IMR-90 (cell line): Measurements from ENCODE around the gene SCYL3. TPM values are rescaled to one million over a fixed set of nuclear protein-coding genes. Genes with fewer than 3 reads are reported as not detected.

Source experiments
- ATAC-seq: fragments of 200-7000 bp; cut with Tn5 transposase; 2 replicates; pipeline ENCODE4 v1.9.1; 2020; ENCODE audit warnings: low read depth, mild to moderate bottlenecking, moderate library complexity
- BruUV-seq: library from RNA; stranded (reverse); fragments of 400-500 nt; replicated peaks from 2 replicates; lab custom pipeline; 2021; lab: Mats Ljungman, UMichigan
- CTCF ChIA-PET: fragments of 300-600 bp; formaldehyde crosslinking; extraction: SDS; loops from one replicate; lab custom pipeline; 2021; ENCODE audit warnings: antibody characterized with exemption; lab: Yijun Ruan, JAX
- POLR2A ChIA-PET: fragments of 300-600 bp; sonication (Branson Sonifier 250); formaldehyde crosslinking; loops from one replicate; lab custom pipeline; 2022; ENCODE audit warnings: antibody characterized with exemption; ENCODE audit not compliant: unreplicated experiment; lab: Charles Lee
- DNase-seq: peaks from one replicate; pipeline ENCODE4 v3.0.0; 2013
- H2AFZ ChIP-seq: replicated peaks from 2 replicates; pipeline ENCODE3; 2013; ENCODE audit warnings: low read length, mild to moderate bottlenecking; ENCODE audit not compliant: poor library complexity
- H2AK5ac ChIP-seq: 2 replicates; pipeline ENCODE4 v1.6.1; 2013; ENCODE audit warnings: low read depth, low read length, inconsistent platforms
- H2AK9ac ChIP-seq: replicated peaks from 2 replicates; pipeline ENCODE3; 2013; ENCODE audit warnings: mild to moderate bottlenecking, low read depth, low read length, moderate library complexity; ENCODE audit not compliant: poor library complexity
- H2BK120ac ChIP-seq: 2 replicates; pipeline ENCODE4 v1.6.1; 2013; ENCODE audit warnings: low read depth, low read length, inconsistent platforms
- H2BK15ac ChIP-seq: 3 replicates; pipeline ENCODE4 v1.6.1; 2013; ENCODE audit warnings: low read depth, low read length, inconsistent platforms
- H2BK20ac ChIP-seq: 2 replicates; pipeline ENCODE4 v1.6.1; 2013; ENCODE audit warnings: low read depth, mild to moderate bottlenecking, inconsistent platforms, low read length, moderate library complexity
- H2BK5ac ChIP-seq: 2 replicates; pipeline ENCODE4 v1.6.1; 2013; ENCODE audit warnings: mild to moderate bottlenecking, low read depth, low read length, inconsistent platforms; ENCODE audit not compliant: poor library complexity, severe bottlenecking
- H3K14ac ChIP-seq: replicated peaks from 2 replicates; pipeline ENCODE4 v1.6.1; 2013; ENCODE audit warnings: low read depth, low read length, inconsistent platforms
- H3K18ac ChIP-seq: 2 replicates; pipeline ENCODE4 v1.6.1; 2013; ENCODE audit warnings: low read depth, low read length, control low read depth
- H3K23ac ChIP-seq: 2 replicates; pipeline ENCODE4 v1.6.1; 2013; ENCODE audit warnings: low read depth, low read length, inconsistent platforms
- H3K27ac ChIP-seq: 2 replicates; pipeline ENCODE4 v1.5.1; 2013; ENCODE audit warnings: mild to moderate bottlenecking, control low read depth, low read length; ENCODE audit not compliant: insufficient read depth
- H3K27me3 ChIP-seq: 2 replicates; pipeline ENCODE4 v1.6.1; 2013; ENCODE audit warnings: low read length; ENCODE audit not compliant: control insufficient read depth, insufficient read depth
- H3K36me3 ChIP-seq: 2 replicates; pipeline ENCODE4 v1.6.1; 2013; ENCODE audit warnings: low read length, mixed read lengths; ENCODE audit not compliant: control insufficient read depth, insufficient read depth
- H3K4ac ChIP-seq: 2 replicates; pipeline ENCODE4 v1.6.1; 2013; ENCODE audit warnings: low read depth, low read length, inconsistent platforms
- H3K4me1 ChIP-seq: 2 replicates; pipeline ENCODE4 v1.6.1; 2013; ENCODE audit warnings: low read length, mixed read lengths; ENCODE audit not compliant: control insufficient read depth, insufficient read depth
- H3K4me2 ChIP-seq: 2 replicates; pipeline ENCODE4 v1.6.1; 2013; ENCODE audit warnings: low read depth, mild to moderate bottlenecking, control low read depth, low read length, moderate library complexity
- H3K4me3 ChIP-seq: 2 replicates; pipeline ENCODE4 v1.5.1; 2013; ENCODE audit warnings: low read depth, mild to moderate bottlenecking, control low read depth, low read length, moderate library complexity; ENCODE audit not compliant: insufficient read depth
- H3K56ac ChIP-seq: 2 replicates; pipeline ENCODE4 v1.6.1; 2013; ENCODE audit warnings: low read length, inconsistent platforms; ENCODE audit not compliant: insufficient read depth; ENCODE audit errors: extremely low read depth
- H3K79me1 ChIP-seq, 2 experiments: 2 replicates each; pipeline ENCODE4 v1.6.1; 2013; ENCODE audit warnings: low read length in 2 of 2, inconsistent platforms in 1 of 2, low read depth in 1 of 2
- H3K9ac ChIP-seq: 2 replicates; pipeline ENCODE4 v1.6.1; 2013; ENCODE audit warnings: low read depth, low read length, control low read depth
- H3K9me1 ChIP-seq: 2 replicates; pipeline ENCODE4 v1.6.1; 2013; ENCODE audit warnings: low read length, inconsistent platforms; ENCODE audit not compliant: insufficient read depth
- H3K9me3 ChIP-seq: 2 replicates; pipeline ENCODE4 v1.6.1; 2013; ENCODE audit warnings: low read length; ENCODE audit not compliant: control insufficient read depth, insufficient read depth
- H4K20me1 ChIP-seq: 2 replicates; pipeline ENCODE4 v1.6.1; 2013; ENCODE audit warnings: low read length, inconsistent platforms; ENCODE audit not compliant: insufficient read depth
- H4K5ac ChIP-seq: 2 replicates; pipeline ENCODE4 v1.6.1; 2013; ENCODE audit warnings: mild to moderate bottlenecking, low read depth, low read length, control low read depth
- H4K8ac ChIP-seq, 2 experiments: 2 replicates each; pipeline ENCODE4 v1.6.1; 2013; ENCODE audit warnings: low read depth in 2 of 2, low read length in 2 of 2, control low read depth in 1 of 2, inconsistent platforms in 1 of 2
- H4K91ac ChIP-seq: 2 replicates; pipeline ENCODE4 v1.6.1; 2013; ENCODE audit warnings: low read depth, low read length, inconsistent platforms; ENCODE audit not compliant: insufficient read depth
- BHLHE40 ChIP-seq: fragments of 150-350 bp; IDR thresholded peaks from 2 replicates; pipeline ENCODE4 v1.6.1; 2016; ENCODE audit warnings: mild to moderate bottlenecking, low read depth, low read length
- CHD1 ChIP-seq: IDR thresholded peaks from 2 replicates; pipeline ENCODE4 v1.6.1; 2012; ENCODE audit warnings: low read depth, low read length, improper control_type of control experiment
- FOS ChIP-seq: fragments of 150-350 bp; IDR thresholded peaks from 2 replicates; pipeline ENCODE4 v1.6.1; 2016; ENCODE audit warnings: low read depth, low read length
- MAZ ChIP-seq: IDR thresholded peaks from 2 replicates; pipeline ENCODE4 v1.6.1; 2012; ENCODE audit warnings: low read depth, mild to moderate bottlenecking, low read length, improper control_type of control experiment, moderate library complexity, borderline replicate concordance
- MXI1 ChIP-seq: IDR thresholded peaks from 2 replicates; pipeline ENCODE4 v1.6.1; 2012; ENCODE audit warnings: low read depth, mild to moderate bottlenecking, low read length, moderate library complexity, borderline replicate concordance
- POLR2A ChIP-seq: IDR thresholded peaks from 2 replicates; pipeline ENCODE4 v1.6.1; 2012; ENCODE audit warnings: mild to moderate bottlenecking, low read depth, low read length
- RCOR1 ChIP-seq: IDR thresholded peaks from 2 replicates; pipeline ENCODE4 v1.6.1; 2012; ENCODE audit warnings: mild to moderate bottlenecking, low read length, improper control_type of control experiment; ENCODE audit not compliant: insufficient replicate concordance
- WGBS, 2 experiments: methylation state at CpG; one replicate each; pipeline versions ENCODE4 v1.1.5 to v1.1.7; 2013; ENCODE audit warnings: missing lambda C conversion rate in 2 of 2; ENCODE audit not compliant: insufficient read length in 1 of 2; ENCODE audit errors: extremely low coverage in 2 of 2; 5-methylcytosine and 5-hydroxymethylcytosine counted together
- dilution Hi-C: fragments of 300-500 bp; cut with HindIII; formaldehyde crosslinking; loops from one replicate; pipeline ENCODE4 v1.14.3; 2018; ENCODE audit warnings: low sequenced_read_pairs; ENCODE audit not compliant: unreplicated experiment
- in situ Hi-C: fragments of 300-500 bp; cut with MboI; formaldehyde crosslinking; loops from 3 replicates; pipeline ENCODE4 v1.14.3; 2019; ENCODE audit warnings: low sequenced_read_pairs, inconsistent platforms, mixed read lengths
- intact Hi-C: fragments of 100-400 bp; cut with micrococcal nuclease; formaldehyde crosslinking; loops from 2 replicates; pipeline ENCODE4 v1.10.0; 2022
- polyA plus RNA-seq, 3 experiments: library from polyadenylated mRNA; depleted of rRNA; stranded (reverse); fragments of >200 nt; gene quantifications; 2 replicates each; pipeline ENCODE4 v1.2.3, GENCODE V29; 2012; ENCODE audit warnings: low replicate concordance in 1 of 3
- total RNA-seq: library from RNA; depleted of rRNA; stranded (reverse); fragments of >200 nt; gene quantifications from 2 replicates; pipeline ENCODE4 v1.2.3, GENCODE V29; 2012
- TF ChIP-seq, protein P1 (sequence below): fragments of 150-350 bp; IDR thresholded peaks from 2 replicates; pipeline ENCODE4 v1.6.1; 2017; ENCODE audit warnings: mild to moderate bottlenecking, antibody characterized with exemption, low read length, low read depth

SCYL3 gene
- total and polyA plus RNA-seq, 2 of the 4 experiments (the other 2 are of a cell fraction) = 3.9 to 8.4 TPM

- dilution Hi-C loops = no loop called here
- Histone ChIP-seq H3K4me1 (no peaks in the 10 kb centered on the region), H3K18ac (no peak overlapping the region), H3K27ac (no peak overlapping the region), H3K36me3 (0 out of 2 replicates have a peak, but pooled peaks cover 1% of the 10 kb centered on the region), H4K20me1 (no peaks in the 10 kb centered on the region), H3K4me2 (no peak overlapping the region), H3K9me3 (no peaks in the 10 kb centered on the region), H2AFZ (no peak overlapping the region), H2AK5ac (no peak overlapping the region), H4K91ac (no peak overlapping the region), H2BK20ac (no peak overlapping the region), H3K4ac (no peak overlapping the region), H3K23ac (no peak overlapping the region), H4K5ac (no peak overlapping the region), H3K14ac (no peak overlapping the region), H3K79me1 (no peaks in the 10 kb centered on the region), H2AK9ac (no peak overlapping the region), H4K8ac (no peak overlapping the region), H3K9me1 (no peaks in the 10 kb centered on the region), H3K56ac (no peak overlapping the region), H2BK5ac (no peak overlapping the region), H2BK15ac (no peak overlapping the region), H3K4me3 (no peak overlapping the region), H3K9ac (no peak overlapping the region), H3K27me3 (no peaks in the 10 kb centered on the region), H2BK120ac (no peak overlapping the region)
- no peak for DNase-seq
- ATAC-seq = no peak
- ChIA-PET CTCF (no interaction called here), POLR2A (no interaction called here)
- BruUV-seq = no TSS peak
- intact Hi-C loops = loop anchor here (5.0 to 10.0 kb wide), 3 partner anchors 607 to 1300 kb away; partner anchors contain the start of gene GORAB
- no CpG with 5 or more reads among the region's 2 CpGs for WGBS, 2 experiments
- TF ChIP-seq FOS = no peak
- TF ChIP-seq MXI1 = no peak
- TF ChIP-seq, protein P1, sequence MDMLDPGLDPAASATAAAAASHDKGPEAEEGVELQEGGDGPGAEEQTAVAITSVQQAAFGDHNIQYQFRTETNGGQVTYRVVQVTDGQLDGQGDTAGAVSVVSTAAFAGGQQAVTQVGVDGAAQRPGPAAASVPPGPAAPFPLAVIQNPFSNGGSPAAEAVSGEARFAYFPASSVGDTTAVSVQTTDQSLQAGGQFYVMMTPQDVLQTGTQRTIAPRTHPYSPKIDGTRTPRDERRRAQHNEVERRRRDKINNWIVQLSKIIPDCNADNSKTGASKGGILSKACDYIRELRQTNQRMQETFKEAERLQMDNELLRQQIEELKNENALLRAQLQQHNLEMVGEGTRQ = no peak
- TF ChIP-seq POLR2A = no peak
- TF ChIP-seq MAZ = no peak
- no peak for TF ChIP-seq BHLHE40
- TF ChIP-seq CHD1 = no peak
- TF ChIP-seq RCOR1 = no peak
- in situ Hi-C loops = loop anchor here (25.0 kb wide), 2 partner anchors 737 to 837 kb away; partner anchors contain the start of gene PRRX1
Observed at GRCh38 chr1:169924829-169925228, 31.1 kb upstream of the SCYL3 start.
